KMS-11 (cell line): ENCODE measurements around the gene MGST2.

Experiments
- H2AFZ ChIP-seq: fragments of 200-600 bp; sonication (generic); 2 replicates; pipeline ENCODE4 v1.6.1; 2016; ENCODE audit warnings: antibody characterized with exemption, mixed run types, low read depth
- H3K27ac ChIP-seq: fragments of 200-600 bp; sonication (generic); 2 replicates; pipeline ENCODE4 v1.6.1; 2016; ENCODE audit warnings: mild to moderate bottlenecking, mixed run types
- H3K27me3 ChIP-seq: fragments of 200-600 bp; sonication (generic); 2 replicates; pipeline ENCODE4 v1.6.1; 2017; ENCODE audit warnings: mild to moderate bottlenecking, low read depth, mixed run types, moderate library complexity; ENCODE audit not compliant: insufficient read depth
- H3K36me3 ChIP-seq: fragments of 200-600 bp; sonication (generic); 2 replicates; pipeline ENCODE4 v1.6.1; 2017; ENCODE audit warnings: mild to moderate bottlenecking, mixed run types; ENCODE audit not compliant: insufficient read depth
- H3K4me1 ChIP-seq: fragments of 200-600 bp; sonication (generic); 2 replicates; pipeline ENCODE4 v1.6.1; 2016; ENCODE audit warnings: mild to moderate bottlenecking, low read depth, mixed run types; ENCODE audit not compliant: poor library complexity, severe bottlenecking
- H3K4me2 ChIP-seq: fragments of 200-600 bp; sonication (generic); 2 replicates; pipeline ENCODE4 v1.7.0; 2016; ENCODE audit warnings: mild to moderate bottlenecking, mixed run types
- H3K4me3 ChIP-seq: fragments of 200-600 bp; sonication (generic); IDR thresholded peaks from 2 replicates; pipeline ENCODE4 v1.6.1; 2017; ENCODE audit warnings: low read depth, low read length, mixed read lengths; ENCODE audit not compliant: insufficient read depth
- H3K79me2 ChIP-seq: fragments of 200-600 bp; sonication (generic); 2 replicates; pipeline ENCODE4 v1.6.1; 2016; ENCODE audit warnings: low read depth, mixed run types; ENCODE audit not compliant: insufficient read depth
- H3K9ac ChIP-seq: fragments of 200-600 bp; sonication (generic); 2 replicates; pipeline ENCODE4 v1.6.1; 2016; ENCODE audit warnings: mild to moderate bottlenecking, mixed run types
- H4K20me1 ChIP-seq: fragments of 200-600 bp; sonication (generic); 2 replicates; pipeline ENCODE4 v1.6.1; 2016; ENCODE audit warnings: mild to moderate bottlenecking, mixed run types; ENCODE audit not compliant: insufficient read depth
- TF ChIP-seq, protein P1 (sequence below): fragments of 200-600 bp; sonication (generic); conservative IDR thresholded peaks from 2 replicates; pipeline ENCODE4 v1.6.1; 2017; ENCODE audit warnings: low read depth, mild to moderate bottlenecking, antibody characterized with exemption, low read length, moderate library complexity, mixed read lengths

The MGST2 gene

GRCh38 chr4:139746431-139747171, 81.0 kb downstream of the MGST2 start:
- no peak overlapping the region for H3K27ac ChIP-seq
- no peaks in the 10 kb centered on the region for H3K27me3 ChIP-seq
- H3K4me1 ChIP-seq, result peaks cover 7% of the 10 kb centered on the region
- no peak overlapping the region for H3K9ac ChIP-seq
- no peak overlapping the region for H3K4me3 ChIP-seq
- no peaks in the 10 kb centered on the region for H4K20me1 ChIP-seq
- TF ChIP-seq, protein P1, sequence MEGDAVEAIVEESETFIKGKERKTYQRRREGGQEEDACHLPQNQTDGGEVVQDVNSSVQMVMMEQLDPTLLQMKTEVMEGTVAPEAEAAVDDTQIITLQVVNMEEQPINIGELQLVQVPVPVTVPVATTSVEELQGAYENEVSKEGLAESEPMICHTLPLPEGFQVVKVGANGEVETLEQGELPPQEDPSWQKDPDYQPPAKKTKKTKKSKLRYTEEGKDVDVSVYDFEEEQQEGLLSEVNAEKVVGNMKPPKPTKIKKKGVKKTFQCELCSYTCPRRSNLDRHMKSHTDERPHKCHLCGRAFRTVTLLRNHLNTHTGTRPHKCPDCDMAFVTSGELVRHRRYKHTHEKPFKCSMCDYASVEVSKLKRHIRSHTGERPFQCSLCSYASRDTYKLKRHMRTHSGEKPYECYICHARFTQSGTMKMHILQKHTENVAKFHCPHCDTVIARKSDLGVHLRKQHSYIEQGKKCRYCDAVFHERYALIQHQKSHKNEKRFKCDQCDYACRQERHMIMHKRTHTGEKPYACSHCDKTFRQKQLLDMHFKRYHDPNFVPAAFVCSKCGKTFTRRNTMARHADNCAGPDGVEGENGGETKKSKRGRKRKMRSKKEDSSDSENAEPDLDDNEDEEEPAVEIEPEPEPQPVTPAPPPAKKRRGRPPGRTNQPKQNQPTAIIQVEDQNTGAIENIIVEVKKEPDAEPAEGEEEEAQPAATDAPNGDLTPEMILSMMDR, result no peak
- no peak overlapping the region for H2AFZ ChIP-seq
- no peaks in the 10 kb centered on the region for H3K79me2 ChIP-seq
- no peaks in the 10 kb centered on the region for H3K36me3 ChIP-seq
- no peak overlapping the region for H3K4me2 ChIP-seq

GRCh38 chr4:139749338-139749737, 83.7 kb downstream of the MGST2 start:
- Histone ChIP-seq H3K4me2 (no peak overlapping the region), H3K27me3 (no peaks in the 10 kb centered on the region), H3K9ac (no peak overlapping the region), H4K20me1 (no peaks in the 10 kb centered on the region), H3K79me2 (no peaks in the 10 kb centered on the region), H2AFZ (no peak overlapping the region), H3K27ac (no peak overlapping the region), H3K36me3 (no peaks in the 10 kb centered on the region), H3K4me3 (no peak overlapping the region), H3K4me1 (peaks cover 7% of the 10 kb centered on the region)
- TF ChIP-seq, protein P1, result no peak

GRCh38 chr4:139749835-139750498, 84.3 kb downstream of the MGST2 start:
- peaks cover 7% of the 10 kb centered on the region for H3K4me1 ChIP-seq
- no peaks in the 10 kb centered on the region for H3K36me3 ChIP-seq
- H3K4me3 ChIP-seq, result no peak overlapping the region
- no peaks in the 10 kb centered on the region for H3K79me2 ChIP-seq
- H3K27ac ChIP-seq, result no peak overlapping the region
- no peaks in the 10 kb centered on the region for H4K20me1 ChIP-seq
- no peak overlapping the region for H3K4me2 ChIP-seq
- no peaks in the 10 kb centered on the region for H3K27me3 ChIP-seq
- TF ChIP-seq, protein P1, result no peak
- H2AFZ ChIP-seq, result no peak overlapping the region
- no peak overlapping the region for H3K9ac ChIP-seq

DNA sequence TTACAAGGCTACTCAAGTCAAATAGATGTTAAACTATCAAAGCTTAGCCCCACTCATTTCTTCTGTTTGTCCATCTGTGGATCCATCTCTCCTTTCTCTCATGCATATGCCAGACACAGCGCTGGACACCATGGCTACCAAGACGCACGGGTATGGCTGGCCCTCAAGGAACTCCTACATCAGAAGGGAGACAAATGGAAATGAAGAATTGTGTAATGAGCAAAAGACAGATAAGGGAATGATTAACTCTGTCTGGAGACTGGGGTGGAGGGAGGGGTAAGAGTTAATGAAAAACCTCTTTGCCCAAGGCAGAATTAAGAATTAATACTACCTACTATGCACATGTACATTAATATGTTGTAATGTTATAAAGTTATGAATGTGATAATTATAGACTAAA, 88.1 kb downstream of the MGST2 start:
- H2AFZ ChIP-seq, result no peak overlapping the region
- H3K79me2 ChIP-seq, result no peaks in the 10 kb centered on the region
- no peak overlapping the region for H3K4me2 ChIP-seq
- H4K20me1 ChIP-seq, result no peaks in the 10 kb centered on the region
- no peak overlapping the region for H3K9ac ChIP-seq
- H3K4me3 ChIP-seq, result no peak overlapping the region
- TF ChIP-seq, protein P1, result no peak
- H3K36me3 ChIP-seq, result no peaks in the 10 kb centered on the region
- no peak overlapping the region for H3K27ac ChIP-seq
- H3K27me3 ChIP-seq, result no peaks in the 10 kb centered on the region
- peaks cover 7% of the 10 kb centered on the region for H3K4me1 ChIP-seq
